SKM-1 (cell line): Measurements from ENCODE around the gene CZIB.
A peak's percentile ranks its signal among the peaks of the same experiment; 100 is the strongest.

Experiments
- DNase-seq: peaks from one replicate; lab custom pipeline; 2025; ENCODE audit not compliant: unreplicated experiment; lab: John Stamatoyannopoulos, UW

CZIB gene

GRCh38 chr1:53220171-53220961, at the start of gene CZIB:
Gene CZIB, minus strand, starts transcription at chr1:53220634. Its CDS starts 59 bp downstream, at chr1:53220575.
- peak; percentile 86 for DNase-seq

DNA sequence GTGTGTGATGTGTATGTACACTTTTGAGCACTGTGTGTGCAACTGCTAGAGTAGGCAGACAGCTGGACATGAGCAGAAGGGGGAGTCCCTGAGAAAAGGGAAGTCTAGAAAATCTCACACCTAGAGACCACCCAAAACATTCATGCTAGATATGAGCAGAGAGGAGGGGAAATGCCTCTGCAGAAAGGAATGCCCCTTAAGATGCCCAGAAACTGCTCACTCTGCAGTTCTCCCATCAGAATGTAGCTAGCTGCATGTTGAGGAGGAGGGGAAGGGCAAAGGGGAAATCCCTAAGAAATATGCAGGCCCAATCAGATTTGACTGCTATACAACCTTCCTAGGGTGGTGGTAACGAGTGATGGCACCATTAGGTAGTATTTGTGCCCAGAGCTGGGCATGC, 49.7 kb upstream of the CZIB start:
- no peak for DNase-seq

- DNase-seq = no peak
These were observed 47.3 kb upstream of the CZIB start for GRCh38 chr1:53267761-53268160.

DNA sequence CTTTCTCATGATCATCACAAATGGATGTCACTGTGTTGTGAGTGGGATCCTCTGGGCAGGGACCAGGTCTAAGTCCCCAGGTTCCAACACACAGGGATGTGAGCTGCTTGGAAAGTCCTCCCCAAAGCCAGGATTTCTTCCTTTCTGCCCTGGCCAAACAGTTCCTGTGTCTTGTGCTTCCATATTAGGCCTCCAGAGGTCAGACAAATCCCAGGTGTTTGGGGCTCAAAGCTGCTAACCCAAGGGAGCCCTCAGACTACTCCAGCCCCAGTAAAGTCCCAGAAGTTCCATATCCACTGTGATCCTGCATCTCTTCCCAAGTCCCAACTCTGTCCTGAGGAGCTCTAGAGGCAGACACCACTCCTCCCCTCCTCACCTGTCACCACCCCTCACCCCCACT, 45.6 kb upstream of the CZIB start:
- DNase-seq = no peak

DNA sequence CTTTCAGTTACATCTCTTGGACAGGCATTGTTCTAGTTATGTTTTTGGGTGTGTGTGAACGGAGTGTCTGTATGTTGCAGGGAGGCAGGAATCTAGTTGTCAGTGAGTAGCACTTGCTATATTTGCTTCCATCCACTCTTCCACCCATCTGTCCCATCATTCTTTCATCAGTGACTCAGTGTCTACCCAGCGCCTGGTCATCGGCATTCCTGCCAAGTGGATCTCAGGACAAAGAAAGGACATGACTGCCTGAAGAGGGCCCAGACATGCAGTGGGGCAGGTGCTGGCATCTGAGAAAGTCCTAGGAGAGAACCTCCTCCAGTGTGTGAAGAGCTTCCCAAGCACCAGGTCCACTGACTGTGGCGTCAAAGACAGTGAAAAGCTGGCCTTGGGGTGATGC, 45.1 kb upstream of the CZIB start:
- no peak for DNase-seq

DNA sequence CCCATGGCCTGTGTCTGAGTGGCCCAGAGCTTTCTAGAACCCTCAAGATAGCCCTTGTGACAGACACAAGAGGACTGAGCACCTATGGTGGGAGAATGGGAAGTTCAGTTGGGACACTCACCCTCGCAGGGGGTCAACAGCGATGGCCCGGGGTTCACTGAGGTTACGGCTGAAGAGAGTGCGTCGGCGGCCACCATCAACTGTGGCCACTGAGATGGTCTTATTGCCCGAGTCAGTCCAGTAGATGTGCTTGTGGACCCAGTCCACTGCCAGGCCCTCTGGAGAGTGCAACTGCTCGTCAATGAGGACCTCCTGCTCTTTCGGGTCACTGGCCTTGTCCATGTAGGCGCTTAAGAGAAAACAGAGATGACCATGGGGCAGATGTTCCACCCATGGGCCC, 43.6 kb upstream of the CZIB start:
- DNase-seq = no peak

GRCh38 chr1:53262000-53262399, 41.6 kb upstream of the CZIB start:
- DNase-seq = no peak

DNA sequence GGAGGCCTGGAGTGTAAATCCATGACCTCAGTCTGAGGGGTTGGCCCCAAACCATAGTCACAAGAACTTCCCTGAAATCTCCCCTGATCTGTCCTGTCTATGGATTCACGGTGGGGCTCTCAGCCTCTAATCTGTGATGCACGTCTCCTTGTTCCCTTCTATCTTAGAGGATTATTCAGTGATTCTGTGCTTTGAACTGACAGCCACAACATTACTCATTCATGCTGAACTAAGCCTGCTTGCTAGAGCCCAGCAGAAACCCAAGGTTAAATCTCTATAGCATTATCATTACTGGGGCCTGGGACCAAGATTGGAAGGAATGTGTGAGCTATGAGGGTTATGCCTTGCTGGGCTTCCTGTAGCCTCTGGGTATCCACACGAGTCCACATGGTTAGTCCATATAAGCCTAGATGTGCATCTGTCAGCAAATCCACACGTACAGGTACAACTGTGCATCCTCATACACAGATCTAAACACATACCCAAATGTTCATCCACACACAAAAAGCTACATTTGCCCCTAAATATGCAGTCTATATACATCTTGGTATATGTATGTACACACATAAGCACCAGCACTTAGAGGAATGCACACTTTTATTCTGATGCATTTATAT, 40.3 kb upstream of the CZIB start:
- no peak for DNase-seq

GRCh38 chr1:53259932-53260331, 39.5 kb upstream of the CZIB start:
- DNase-seq = no peak

- DNase-seq = no peak
These were observed 37.8 kb upstream of the CZIB start for GRCh38 chr1:53258216-53258615.

- DNase-seq = no peak
These were observed 37.1 kb upstream of the CZIB start for GRCh38 chr1:53257454-53258081.

DNA sequence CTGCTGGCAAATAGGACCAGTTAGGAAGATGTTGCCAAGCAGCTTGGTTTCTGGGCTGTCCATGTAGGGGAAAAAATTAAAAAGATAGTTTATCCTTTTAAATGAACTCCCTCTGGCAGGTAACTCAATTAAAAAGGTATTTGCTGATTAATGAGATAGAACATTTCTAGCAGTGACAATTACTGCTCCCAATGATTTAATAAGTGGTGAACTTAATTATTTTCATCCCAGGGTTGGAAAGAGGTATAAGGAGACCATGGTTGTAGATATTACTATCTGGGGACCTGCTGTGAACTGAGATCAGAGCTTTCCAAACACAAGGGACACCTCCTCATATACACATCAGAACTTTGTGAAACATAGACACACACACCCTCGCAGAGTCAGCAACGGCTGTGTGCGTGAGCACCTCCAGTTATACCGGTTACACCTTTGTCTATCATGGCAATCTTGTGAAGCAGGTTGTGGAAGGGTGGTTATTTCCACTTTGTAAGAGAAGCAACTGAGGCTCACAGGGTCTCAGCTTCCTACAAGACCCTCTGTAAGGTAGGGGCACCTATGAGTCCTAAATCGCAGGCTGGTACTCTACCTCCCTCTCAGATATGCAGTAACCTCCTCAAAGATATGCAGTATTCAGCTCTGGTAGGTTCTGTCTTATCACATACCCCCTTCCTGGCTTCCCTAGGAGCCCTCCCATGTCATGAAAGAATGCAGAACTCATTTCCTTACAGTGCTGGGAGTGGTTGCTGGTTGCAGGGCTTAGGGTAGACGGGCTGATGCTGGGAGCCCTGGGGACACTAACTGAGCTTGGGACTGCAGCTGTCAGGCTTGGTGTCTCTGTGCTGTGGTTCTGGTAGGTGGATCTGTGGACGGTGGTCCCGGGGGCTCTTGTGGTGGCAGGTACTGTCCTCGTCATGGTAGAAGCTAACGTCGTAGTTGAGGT, 36.3 kb upstream of the CZIB start:
- DNase-seq = no peak

DNA sequence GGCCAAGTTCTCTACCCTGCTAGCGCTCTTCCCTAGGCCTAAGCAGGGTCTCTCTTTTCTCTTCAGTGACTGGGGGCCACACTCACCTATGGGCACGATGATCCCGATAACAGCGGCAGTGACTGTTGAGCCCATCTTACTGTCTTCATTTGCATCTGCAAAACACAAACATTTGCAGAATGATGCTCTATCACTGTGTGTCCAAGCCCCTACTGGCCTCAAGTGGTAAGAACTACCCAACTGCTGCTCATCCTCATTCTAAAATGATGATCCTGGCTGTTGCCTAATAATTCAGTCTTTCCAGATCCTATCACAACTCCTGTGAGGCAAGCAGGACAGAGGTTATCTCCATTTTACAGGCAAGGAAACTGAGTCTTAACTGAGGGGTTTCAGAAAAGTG, 34.6 kb upstream of the CZIB start:
- DNase-seq = no peak

GRCh38 chr1:53254011-53254640, 33.7 kb upstream of the CZIB start:
- no peak for DNase-seq

GRCh38 chr1:53250325-53250724, 29.9 kb upstream of the CZIB start:
- DNase-seq = no peak

GRCh38 chr1:53249706-53250105, 29.3 kb upstream of the CZIB start:
- no peak for DNase-seq

GRCh38 chr1:53246261-53247134, 26.1 kb upstream of the CZIB start:
- no peak for DNase-seq

GRCh38 chr1:53244141-53244540, 23.7 kb upstream of the CZIB start:
- DNase-seq = no peak

DNA sequence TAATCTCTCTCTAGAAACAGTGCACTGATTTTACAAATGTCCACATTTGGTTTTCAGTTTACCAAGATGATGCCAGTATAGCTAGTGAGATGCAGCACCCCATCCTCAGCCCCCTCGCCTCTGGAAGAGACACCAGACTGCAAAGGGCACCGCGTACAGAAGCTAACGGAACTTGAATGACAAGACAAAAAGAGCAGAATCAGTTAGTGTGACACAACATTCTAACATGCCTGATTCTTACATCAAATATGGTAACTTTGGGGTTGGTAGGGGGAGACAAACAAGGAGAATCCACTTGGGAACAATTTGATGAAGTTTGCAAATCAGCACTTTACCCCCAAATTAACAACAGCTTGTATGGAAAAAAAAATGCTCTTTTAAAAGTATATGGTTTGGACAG, 21.9 kb upstream of the CZIB start:
- no peak for DNase-seq

- DNase-seq = no peak
These were observed 21.4 kb upstream of the CZIB start for GRCh38 chr1:53241828-53242227.
